NOMO-1 treated with DMSO at 0.1 percent for 48 hours (cell line): Measurements from ENCODE around the gene SIX1.
A peak's percentile ranks its signal among the peaks of the same experiment; 100 is the strongest.

Source experiments
- DNase-seq: peaks from one replicate; lab custom pipeline; 2025; ENCODE audit not compliant: unreplicated experiment; lab: John Stamatoyannopoulos, UW

The SIX1 gene

DNA sequence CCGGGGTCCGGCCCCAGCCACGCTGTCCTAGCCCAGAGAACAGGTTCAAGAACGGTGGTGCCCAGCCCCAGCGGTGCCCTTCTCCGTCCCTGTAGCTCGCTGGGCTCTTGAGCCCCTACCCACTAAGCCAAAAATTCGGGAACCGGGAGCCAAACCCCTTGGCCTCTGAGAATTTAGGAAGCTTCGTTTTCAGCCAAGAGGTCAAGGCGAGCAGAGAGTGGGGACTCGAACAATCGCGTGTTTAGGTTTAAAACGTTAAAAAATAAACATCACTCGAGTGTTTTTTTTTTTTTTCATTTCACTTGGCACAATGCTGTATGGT is 6.2 kb downstream of the SIX1 start:
- no peak for DNase-seq

DNA sequence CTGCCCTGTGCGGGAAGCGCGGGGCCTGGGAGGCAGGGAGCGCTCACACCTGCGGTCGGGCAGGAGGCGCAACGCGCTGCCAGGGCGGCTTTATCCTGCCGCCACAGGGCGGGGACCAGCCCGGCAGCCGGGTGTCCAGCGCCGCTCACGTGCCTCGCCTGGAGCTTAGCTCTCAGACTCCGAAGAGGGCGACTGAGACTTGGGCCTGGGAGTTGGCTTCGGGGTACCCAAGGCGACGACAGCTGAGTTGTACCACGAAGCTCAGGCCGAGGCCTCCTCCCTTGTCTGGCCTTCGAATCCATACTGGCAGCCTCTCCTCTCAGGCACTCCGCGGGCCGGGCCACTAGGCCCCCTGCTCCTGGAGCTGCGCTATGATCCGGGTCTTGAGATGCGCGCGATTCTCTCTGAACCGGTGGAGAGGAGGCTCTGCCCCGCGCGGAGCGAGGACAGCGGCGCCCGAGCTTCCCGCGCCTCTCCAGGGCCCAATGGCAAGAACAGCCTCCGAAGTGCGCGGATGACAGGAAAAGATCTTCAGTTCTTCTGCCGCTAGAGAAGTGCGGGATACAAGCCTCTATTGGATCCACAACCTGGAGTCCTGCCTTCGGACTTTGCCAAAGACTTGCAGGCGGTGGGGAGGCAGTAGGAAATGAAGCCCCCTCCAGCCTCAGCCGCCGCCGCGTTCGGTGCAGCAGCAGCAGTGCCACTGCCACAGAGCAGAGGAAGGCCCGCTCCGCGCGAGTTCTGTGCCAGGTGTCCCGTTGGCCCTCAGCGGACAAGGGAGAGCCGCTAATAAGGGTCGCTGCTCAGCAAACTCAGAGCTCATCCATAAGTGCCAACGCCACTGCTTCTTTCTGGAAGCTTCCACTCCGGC is 6.8 kb downstream of the SIX1 start:
- no peak for DNase-seq

DNA sequence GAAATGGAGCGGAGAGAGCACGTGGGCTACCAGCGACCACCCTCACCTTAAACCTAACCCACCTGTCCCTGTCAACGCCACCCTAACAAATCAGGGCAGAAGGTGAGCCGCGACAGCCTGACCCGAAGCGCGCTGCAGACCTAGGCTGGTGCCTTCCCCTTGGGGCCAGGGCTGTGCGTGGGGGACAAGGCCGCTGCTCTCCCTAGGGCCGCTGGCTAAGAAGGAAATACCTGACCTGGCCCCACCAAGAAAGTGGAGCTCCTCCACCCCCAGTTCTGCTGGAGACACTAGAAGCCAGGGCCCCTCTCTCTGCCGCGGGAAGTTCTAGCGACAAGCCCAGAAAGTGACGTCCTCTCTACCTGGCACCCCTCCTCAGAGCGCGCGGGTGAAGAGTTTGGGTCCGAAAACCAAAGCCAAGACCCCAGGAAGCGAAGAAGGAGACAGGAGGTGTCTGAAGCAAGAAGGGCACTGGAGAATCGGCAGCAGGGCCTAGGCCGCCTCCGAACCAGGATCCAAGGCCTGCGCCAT is 7.5 kb downstream of the SIX1 start:
- no peak for DNase-seq

DNA sequence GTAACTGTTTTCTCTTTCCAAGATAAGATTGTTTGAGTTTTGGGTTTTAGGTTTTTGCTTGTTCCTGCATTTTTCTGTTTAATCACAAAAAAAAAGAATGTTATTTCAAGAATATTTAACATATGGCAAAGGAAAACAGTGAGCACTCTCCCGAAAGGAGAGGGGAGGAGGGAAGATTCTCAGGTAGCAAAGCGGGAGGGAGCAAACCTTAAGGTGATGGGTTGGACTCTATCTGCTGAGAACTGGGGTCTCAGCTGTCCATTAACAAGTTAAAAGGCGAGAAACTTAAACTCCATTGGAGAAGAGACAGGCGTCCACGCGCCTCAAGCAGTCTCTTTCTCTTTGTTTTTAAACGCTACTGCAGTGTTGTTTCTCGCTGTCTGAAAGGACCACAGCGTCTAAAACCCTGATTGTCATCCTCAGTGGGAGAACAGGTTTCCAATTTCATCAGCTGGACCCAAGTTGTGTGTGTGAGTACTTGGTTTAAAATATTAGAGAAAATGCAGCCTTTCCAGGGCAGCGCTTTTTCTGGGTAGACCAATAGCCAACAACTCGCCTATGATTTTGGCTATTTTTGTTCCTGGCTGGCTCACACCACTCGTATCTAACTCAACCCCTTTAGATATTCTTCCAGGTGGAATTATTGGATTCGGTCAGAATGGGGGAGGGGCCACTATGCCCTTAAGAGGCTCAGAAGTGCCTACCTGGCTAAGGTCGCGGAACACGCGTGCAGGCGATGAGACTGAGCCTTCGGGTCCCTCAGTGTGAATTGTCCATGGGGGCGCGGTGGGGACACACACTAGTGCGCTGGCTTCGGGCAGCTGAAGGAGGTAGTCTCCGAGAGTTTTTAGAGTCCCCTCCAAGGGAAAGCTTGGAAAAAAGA is 8.2 kb downstream of the SIX1 start:
- DNase-seq: no peak

DNA sequence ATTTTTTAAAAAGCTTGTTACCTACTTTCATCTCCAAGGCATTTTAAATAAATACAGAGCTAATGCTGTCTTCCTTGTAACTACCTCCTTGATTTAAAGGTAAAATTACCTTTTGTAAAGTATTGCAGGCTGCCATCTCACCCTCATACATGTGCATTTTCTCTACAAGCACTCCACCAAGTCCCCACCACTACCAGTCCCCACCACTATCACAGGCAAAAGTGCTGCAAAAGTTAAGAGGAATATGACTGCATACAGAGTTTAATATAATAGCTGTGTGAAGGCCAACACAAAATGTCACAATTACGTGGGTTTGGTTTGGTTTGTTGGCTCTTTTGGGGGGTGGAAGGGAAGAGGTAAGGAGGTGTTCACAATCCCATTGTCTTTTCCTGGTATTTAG is 9.6 kb downstream of the SIX1 start:
- no peak for DNase-seq

DNA sequence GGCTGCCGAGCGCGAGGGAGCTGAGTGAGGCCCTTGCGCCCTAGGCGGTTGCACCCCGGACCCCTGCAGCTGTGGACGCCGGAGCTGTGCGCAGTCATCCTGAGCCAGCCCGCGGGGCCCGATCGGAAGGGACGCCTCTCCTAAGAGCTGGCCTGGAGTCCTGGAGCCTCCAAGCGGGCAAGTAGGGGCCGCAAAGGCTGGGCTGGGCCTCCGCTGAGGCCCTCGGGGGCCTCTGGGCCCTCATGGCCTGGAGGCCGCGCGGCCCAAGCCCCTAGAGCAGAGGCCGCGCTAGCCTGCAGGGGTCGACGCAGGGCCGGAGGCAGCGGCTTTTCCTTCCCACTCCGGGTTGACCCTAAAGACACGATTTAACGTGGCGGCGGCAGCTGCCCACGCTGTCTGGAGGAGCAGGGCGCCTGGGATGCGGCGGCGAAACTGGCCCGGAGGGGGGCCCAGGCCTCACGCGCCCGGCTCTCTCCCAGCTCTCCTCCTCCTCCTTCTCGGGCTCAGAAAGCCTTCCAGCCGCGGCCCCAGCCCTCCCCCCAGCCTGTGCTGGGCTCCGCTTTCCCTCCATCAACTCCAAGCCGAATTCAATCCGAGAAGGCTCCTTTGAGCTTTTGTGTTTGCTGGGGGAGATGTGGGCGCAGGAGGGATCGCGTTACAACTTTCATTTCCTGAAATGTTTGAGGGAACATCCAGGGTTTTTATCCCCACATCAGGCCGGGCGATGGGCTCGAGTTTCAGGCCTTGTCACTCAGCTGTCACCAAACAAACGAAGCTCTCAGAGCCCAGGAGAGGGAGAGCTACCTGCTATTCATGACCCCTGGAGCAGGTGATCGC is 11.6 kb downstream of the SIX1 start:
- no peak for DNase-seq

DNA sequence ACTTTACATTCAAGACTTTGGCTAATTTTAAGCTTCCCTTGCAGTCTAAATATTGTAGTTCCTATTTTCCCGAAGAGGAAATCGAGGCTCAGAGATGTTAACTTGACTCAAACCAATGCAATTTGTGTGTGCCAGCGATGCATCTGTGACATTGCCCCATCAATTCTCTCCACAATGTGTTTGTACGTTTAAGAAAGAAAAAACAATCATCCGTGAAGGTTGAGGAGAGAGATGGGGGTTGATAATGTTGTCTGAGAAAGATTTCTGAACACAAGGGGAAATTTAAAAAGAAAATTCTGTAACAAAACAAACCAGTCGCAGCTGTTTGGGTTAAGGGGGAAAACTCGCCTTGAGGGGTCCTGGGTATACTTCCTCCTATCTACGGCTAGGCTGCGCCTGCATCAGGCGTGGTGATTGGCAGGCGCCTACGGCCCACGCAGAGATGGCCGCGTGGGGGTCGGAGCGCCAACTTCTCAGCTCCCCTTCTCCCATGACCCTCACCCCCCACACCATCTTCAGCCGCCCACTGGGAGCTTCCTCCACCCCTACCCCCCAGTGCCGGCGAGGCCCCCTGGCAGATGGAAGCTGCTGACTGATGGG is 12.3 kb downstream of the SIX1 start:
- DNase-seq: no peak

DNA sequence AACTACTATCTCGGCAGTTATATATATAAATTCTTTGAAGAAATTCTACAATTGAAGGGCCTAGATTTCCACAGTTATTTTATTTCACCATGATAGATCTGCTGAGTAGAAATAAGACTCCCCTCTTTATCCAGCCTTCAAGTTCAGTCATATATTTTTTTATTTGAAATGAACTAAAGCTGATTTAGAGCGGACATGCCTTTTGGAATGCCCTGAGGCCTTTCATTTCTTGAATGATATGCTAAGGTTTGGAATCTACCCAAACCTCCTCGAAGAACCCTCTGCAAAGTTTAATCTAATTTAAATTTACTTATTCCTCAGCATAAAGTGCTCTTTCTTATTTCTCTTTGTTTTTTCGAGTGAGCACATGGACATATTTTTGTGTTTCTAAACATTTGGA is 15.1 kb downstream of the SIX1 start:
- no peak for DNase-seq

DNA sequence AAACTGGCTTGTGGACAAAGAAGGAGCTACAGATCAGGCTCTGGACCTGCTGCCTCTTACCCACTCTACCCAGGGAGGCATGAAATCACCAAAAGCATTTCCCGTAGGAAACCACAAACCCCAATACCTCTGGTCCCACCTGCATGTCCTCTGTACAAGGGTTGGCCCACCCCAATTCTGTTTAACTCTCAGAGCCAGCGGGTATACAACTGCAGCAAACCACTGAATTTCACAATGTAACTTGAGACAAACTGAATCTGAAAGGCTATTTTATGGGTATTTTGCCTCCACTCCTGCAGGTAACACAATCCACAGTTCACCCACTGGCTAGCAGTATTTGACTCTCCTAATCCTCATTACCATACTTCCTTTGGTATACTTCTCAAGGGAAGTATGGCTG is 16.5 kb downstream of the SIX1 start:
- DNase-seq: no peak

DNA sequence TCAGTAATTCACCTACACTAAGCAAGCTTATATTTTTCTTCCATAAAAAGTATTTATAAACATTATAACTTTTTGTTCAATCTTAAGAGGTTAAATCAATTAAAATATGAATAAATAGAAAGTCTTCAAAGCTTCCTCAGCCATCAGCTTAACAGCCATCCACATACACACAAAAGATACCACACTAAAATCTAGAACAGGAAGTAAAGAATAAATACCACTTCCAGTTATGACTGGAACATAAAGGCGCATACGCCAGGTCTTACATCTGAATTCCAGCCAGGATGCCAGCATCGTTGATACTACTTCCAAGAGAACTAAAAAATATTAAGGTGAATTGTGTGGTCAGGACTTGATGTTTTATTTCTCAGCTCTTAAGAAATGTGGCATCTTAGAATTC is 17.0 kb downstream of the SIX1 start:
- no peak for DNase-seq

DNA sequence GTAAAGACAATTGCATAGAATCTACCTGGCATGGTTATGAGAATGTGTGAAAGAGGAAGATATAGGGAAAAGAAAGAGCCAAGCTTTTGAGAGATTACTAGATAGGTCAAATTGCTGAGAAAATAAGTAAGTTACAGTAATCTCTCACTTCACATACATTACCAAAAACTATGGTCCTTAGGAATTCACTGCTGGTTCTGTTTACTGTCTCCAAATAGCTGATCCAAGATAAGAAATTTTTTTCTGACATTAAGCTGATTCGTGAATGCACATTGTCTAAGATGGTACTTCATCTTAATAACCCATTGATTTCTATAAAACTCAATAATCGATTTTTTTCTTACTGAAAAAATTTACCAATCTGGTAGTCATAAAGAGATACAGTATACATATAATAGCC is 17.4 kb downstream of the SIX1 start:
- no peak for DNase-seq

DNA sequence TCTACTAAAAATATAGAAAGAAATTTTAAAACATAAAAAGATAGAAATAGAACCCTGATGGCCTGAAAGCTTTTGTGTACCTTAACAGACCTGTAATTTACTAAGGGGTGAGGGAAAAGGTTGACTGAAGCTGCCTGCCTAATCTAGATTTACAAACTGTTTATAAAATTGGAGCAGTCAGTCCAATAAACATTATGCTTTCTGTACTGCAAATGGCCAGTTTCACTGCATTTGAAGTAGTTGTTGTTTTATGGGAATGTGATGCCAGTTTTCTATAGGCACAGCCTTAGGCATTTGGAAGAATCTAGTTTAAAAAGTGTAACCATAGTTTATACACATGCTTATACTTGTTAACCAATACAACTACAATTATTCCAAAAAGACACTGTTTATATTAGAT is 19.1 kb downstream of the SIX1 start:
- no peak for DNase-seq

DNA sequence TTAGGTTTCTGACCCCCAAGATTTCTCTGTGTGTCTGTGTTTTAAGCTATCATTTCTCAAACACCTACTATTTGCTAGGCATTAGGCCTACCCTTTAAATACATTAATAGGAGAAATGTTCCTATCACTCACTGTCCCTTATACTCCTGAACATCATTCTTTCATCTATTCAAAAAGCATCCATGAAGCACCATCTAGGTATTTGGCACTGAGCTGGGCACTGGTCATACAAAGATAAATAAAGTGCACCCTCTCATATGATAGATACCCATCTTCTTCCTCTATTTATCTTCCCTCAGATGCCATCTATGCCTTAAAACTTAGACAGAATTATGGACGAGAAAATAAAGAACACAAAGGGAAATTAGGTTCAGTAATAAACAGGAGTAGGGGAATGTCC is 20.4 kb downstream of the SIX1 start:
- no peak for DNase-seq

DNA sequence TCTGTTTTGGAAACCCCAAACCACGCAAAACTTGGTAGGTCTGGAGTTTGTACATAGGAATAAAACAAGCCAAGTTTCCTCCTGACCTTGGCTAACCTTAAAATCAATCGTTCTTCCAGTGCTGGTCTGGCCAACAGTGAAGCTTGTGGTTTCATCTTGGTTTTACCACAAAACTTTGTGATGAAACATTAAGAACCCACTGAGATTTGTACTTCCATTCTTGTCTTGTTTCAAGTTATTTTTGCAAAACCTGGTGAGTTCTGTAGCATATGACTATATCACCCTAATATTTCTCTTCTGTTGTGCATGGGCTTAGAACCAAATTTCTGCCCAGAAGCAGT is 26.4 kb downstream of the SIX1 start:
- DNase-seq: peak; percentile 52

DNA sequence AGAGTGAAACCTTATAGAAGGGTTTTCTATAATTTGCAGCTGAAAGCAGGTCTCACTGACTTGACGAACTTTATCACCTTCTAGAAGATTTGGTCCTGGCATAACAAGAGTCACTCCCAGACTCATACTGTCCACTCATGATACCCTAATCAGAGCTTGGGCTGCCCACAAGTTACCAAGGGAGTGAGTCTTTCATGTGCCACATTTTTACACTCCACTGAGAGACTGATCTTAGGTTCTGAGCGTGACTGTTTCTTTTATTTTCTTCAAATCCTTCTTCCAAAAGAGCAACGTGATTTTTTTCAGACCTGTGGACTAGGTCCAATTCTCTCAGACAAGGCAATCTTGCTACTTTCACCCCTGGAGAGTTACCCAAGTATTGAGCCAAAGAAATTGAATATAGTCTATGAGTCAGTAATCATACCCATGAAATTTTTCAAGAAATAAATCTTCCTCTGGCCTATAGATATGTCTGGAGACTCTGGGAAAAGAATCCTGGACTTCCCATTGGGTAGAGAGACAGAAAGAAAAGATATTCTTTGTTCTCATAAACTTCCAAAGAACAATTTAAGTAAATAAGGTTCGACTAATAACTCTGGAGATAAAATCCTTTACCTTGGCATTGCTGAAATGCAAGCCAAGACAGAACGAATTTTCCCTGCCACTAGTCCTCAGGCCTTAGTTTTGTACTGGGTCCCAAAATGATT is 26.9 kb downstream of the SIX1 start:
- no peak for DNase-seq

DNA sequence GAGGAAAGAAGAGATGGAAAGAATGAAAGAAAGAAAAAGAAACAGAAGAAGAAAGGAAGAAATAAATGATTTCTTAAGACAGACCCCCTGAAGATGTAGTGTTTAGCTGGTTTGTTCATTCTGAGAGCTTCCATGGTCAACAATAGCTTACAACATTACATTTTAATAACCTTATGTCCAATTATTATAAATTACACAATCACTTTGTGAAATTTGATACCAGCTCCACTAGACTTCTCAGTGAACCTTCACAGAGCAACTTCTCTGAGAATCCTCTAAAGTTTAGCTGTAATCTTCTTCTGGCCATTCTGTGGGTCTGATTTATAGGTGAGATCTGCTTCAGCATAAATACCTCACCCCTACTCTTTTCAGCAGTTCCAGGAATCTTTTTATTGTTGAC is 27.9 kb downstream of the SIX1 start:
- DNase-seq: no peak

DNA sequence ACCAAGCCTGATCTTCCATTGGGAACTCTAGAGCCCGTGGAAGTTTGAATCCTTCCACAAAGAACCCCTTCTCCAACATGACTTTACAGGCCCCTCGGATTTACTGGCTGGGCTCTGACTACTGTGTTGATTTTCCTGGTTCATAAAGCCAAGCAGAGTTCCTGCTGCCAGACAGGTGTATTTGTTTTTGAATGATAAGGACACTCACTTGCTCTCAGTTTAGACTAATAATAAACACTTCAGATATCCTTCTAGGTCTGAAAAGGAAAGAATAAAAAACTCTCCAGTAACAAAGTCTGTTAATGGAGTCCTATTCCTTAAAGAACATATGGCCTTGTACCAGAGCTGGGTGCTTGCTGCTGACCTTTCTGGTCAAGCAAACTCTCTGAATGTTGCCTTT is 31.0 kb downstream of the SIX1 start:
- DNase-seq: no peak

DNA sequence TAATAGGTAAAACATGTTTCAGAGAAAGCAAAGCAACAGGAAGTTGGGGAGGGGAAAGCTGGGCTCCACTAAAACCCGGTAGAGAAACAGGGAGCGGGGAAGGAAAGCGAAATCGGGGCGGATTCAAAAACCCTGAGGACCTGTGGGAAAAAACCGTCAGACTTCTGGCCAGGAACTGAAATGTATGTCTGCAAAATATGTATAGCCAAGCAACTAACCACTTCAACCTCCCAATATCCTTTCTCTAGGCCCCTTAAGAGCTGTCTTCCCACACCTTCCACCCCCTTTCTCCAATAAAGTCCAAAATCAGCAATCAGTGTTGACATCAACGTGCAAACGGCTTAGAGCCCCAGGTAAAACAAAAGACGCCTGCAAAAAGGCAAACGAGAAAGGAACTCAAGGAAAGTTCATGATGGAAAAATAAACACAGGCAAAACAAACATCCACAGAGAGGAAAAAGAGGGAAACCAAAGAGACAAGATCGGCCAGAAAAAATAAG is 32.8 kb downstream of the SIX1 start:
- no peak for DNase-seq

DNA sequence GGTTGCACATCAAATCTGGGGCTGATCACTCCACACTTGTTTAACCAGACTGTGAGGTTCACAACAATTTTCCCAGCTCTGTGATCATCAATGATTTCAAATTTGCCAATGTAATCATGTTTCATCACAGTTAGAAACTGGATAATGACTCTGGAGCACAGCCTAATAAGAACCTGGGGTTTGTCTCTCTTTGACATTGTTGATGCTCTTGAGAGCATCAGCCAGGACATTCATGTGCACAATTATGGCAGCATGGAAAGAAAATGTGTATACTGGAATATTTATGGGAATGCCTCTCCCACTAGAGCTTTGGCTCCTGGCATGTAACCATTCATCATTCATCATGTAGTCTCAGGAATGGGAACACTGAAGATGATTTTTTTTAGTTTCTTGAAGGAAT is 47.0 kb downstream of the SIX1 start:
- DNase-seq: no peak

DNA sequence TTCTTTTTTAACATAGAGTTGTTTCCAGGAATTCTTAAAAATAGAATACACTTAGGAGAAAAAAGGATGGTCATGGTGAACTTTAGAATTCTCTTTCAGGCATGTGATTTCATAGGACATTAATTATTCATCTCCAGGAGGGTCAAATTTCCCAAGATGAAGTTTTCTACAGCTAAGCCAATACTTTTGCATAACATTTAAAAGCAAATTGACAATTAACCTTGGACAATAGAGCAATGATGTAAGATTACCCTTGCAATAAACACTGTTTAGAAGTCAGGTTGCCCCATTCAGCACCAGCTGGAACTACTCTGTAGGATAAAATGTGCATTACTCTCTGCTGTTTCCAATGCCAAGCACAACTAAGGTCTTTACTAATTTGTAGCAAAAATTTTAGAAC is 49.5 kb downstream of the SIX1 start:
- no peak for DNase-seq
